Measurements from ENCODE around the gene NEDD8.

DNA sequence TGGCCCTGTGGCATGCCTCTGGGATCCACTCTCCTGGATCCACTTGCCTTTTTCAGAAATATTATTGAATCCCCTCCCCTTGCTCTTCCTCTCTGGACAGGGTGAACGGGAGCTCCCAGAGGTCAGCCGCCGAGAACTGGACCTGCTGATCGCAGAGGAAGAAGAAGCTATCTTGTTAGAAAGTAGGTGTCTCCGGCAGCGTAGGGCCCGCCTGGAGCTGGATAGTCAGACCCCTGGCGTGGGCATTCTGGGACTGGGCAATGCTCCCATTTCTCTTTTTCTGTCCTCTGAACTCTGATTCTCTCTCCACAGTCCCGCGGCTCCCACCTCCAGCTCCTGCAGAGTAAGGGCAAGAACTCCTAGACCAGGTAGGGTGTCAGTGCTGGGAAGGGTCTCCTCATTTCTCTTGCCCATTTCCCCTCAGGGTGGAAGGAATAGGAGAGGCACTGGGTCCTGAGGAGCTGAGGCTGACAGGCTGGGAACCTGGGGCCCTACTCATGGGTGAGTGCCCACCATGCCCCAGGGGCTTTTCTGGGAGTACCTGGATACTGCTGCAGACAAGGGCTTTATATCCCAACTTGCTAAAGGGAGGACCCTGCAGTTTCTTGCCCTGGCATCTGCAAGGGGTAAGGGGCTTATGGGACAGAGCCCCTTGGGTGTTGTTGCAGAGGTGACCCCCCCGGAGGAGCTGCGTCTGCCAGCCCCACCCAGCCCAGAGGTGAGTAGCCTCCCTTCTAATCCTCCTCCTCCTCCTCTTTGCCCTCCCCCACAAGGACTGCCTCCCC is 54.9 kb downstream of the NEDD8 start:
- no peak for TF ChIP-seq POLR2A (IDR thresholded peaks at IDR 0.05)
- TF ChIP-seq, protein P1, sequence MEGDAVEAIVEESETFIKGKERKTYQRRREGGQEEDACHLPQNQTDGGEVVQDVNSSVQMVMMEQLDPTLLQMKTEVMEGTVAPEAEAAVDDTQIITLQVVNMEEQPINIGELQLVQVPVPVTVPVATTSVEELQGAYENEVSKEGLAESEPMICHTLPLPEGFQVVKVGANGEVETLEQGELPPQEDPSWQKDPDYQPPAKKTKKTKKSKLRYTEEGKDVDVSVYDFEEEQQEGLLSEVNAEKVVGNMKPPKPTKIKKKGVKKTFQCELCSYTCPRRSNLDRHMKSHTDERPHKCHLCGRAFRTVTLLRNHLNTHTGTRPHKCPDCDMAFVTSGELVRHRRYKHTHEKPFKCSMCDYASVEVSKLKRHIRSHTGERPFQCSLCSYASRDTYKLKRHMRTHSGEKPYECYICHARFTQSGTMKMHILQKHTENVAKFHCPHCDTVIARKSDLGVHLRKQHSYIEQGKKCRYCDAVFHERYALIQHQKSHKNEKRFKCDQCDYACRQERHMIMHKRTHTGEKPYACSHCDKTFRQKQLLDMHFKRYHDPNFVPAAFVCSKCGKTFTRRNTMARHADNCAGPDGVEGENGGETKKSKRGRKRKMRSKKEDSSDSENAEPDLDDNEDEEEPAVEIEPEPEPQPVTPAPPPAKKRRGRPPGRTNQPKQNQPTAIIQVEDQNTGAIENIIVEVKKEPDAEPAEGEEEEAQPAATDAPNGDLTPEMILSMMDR (IDR thresholded peaks at IDR 0.05) = no peak

Measured in right lobe of liver (tissue), 4 donors.